ENCODE results near the gene C2orf78.
"Not testable (repeated sequence)": the region's sequence is repeated elsewhere in the genome, so short reads cannot be mapped to it uniquely, and the experiment has no call there.

The C2orf78 gene

GRCh38 chr2:73783883-73784282 is at the start of gene C2orf78:
Gene C2orf78 (plus strand): TSS chr2:73784183. CDS start chr2:73784310, 127 bp downstream.
- DNase-seq = not testable (repeated sequence)

DNA sequence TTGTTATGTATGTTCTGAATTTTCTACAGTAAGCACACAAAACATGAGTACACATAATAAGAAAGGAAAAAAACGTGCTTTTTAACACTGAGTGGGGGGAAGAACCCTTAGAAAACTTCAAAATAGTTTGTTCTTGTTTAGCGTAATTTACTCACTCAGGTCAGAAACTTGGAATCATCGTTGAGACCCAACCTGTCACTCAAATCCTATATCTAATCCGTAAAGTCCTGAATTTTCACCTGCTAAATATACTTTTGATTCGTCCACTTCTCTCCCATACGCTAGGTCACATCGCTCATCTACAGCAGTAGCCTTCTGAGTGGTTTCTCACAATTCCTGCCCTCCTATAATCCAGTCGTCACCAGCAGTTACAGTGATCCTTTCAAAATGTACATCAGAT is 47.6 kb upstream of the C2orf78 start:
- no peak for DNase-seq

- peak; percentile 93 for DNase-seq
Observed at GRCh38 chr2:73736855-73737779, 46.9 kb upstream of the C2orf78 start, which contains the start of gene TPRKB. Gene TPRKB (minus strand): TSS chr2:73737345. CDS start chr2:73734569, 2,776 bp downstream.

DNA sequence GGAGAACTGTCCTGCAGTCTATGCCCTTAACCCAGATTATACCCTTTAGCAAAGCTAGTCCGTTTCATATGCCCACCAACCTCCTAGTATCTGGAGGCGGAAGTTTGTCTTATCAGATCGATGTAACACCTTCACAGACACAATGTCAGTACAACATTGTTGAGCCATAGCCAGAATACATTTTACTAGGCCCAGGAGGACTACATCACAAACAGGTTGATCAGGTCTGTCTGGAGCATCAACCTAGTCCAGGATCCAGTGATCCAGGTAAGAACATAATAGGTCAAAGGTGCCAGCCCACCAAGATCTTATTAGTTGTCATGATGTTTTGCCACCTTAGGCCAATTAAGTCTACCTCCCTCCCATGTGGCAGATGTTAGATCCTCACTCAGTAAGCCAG is 44.9 kb upstream of the C2orf78 start:
- no peak for DNase-seq

DNA sequence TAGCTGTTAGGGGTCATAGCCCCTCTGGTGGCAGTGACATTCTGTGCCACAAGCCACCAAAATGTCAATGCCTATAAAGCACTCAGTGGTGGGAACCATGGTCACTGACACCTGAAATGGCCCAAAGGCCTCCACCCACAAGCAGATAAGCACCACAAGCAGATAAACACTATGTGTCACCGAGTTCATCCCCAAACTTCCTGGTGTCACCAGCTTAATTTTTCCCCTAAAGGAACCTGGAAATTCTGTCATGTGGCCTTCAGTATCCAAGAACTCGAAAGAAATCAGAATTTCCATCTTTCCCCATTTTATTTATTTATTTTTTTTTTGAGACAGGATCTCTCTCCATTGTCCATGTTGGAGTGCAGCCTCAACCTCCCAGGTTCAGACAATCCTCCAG is 43.2 kb upstream of the C2orf78 start:
- DNase-seq = no peak

GRCh38 chr2:73746015-73746876 is 37.7 kb upstream of the C2orf78 start:
- DNase-seq = no peak

DNA sequence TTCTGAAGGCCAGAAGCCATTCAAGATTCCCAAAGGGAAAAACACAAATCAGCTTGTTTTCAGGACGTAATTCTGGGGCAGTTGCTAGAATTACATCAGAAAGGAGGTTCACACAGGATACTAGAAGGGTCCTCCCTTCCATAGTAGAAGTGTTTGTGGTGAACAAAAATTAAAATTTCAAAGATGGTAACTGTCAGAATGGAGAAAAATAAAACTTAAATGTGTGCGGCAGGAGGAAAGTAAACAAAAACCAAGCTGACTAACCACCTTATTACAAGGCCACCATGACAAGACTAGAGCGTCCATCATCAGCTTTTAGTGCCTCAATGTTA is 37.1 kb upstream of the C2orf78 start:
- DNase-seq = no peak

DNA sequence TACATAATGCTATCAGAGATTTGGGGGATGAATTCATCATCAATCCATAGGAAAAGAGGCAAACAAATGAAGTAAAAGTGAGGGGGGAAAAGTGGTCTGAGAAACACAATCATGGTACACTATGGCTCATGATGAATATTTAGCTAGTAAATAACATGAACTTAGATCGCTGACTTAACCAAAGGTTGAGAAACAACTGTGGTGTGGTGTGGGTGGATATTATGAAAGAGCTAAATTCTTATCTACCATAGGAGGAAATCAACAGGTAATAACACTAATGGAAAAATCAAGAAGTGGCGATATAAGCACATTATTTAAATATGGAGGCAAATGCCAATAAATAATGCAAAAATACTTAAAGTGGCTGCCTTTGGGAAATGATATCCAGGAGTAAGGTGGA is 34.7 kb upstream of the C2orf78 start:
- DNase-seq = no peak

DNA sequence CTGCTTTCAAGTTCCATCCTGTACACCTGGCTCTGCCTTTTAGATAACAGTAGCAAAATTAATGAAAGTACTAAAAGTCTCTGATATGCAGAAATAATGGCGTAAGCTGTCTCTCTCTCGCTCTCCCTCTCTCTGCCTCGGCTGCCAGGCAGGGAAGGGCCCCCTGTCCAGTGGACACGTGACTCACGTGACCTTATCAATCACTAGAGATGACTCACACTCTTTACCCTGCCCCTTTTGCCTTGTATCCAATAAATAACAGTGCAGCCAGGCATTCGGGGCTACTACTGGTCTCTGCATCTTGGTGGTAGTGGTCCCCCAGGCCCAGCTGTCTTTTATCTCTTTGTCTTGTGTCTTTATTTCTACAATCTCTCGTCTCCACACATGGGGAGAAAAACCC is 29.7 kb upstream of the C2orf78 start:
- not testable (repeated sequence) for DNase-seq

DNA sequence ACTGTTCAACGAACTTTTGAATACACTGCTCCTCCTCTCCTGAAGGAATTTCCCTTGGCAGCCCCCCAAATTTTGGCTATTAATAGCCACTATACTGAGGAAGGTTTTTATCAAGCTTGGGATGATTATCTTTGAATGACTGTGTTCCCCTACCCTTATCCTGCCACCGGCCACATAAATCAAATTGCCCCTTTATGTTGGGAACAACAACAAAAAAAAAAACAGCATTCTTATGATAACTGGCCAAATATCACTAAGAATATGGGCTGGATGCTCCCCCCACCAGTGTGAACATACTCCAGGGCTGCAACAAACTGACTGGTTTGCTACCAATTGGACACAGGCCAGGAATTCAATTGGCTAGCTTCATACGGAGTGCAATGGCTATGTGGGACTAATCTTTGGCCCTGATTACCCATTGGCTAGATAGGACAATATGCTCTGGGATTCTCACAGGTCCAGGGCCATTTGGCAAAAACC is 24.7 kb upstream of the C2orf78 start:
- DNase-seq = no peak

DNA sequence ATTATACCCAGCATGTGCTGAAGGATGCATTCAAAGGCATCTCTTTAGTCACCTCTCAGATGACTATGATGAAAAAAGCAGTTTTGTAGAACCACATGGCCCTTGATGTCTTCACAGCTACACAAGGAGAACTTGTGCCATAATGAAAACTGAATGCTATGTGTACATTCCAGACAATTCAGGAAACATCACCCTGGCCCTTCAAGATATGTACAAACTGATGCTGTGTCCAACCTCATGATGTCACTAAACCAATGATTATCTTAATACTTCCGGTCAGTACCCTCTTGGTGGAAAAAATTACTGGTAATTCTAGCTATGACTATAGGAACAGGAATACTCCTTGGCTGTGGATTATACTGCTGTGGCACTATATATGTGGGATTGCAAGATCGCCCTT is 24.1 kb upstream of the C2orf78 start:
- DNase-seq = no peak

- DNase-seq = no peak
Observed at GRCh38 chr2:73762571-73762970, 21.4 kb upstream of the C2orf78 start.

DNA sequence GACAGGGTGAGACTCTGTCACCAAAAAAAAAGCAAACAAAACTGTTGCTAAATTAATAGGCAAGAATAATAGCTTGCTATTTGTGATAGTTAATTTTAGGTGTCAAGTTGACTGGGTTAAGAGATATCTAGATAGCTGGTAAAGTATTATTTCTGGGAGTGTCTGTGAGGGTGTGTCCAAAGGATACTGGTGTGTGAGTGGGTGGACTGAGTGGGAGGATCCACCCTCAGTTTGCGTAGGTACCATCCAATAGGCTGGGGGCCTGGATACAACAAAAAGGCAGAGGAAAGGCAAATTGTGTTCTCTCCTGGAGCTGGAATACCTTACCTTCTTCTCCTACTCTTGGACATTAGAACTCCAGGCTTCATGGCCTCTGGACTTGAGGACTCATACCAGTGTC is 19.0 kb upstream of the C2orf78 start:
- DNase-seq = no peak

GRCh38 chr2:73766349-73766748 is 17.6 kb upstream of the C2orf78 start:
- DNase-seq = no peak

- DNase-seq = no peak
Observed at GRCh38 chr2:73766994-73767393, 17.0 kb upstream of the C2orf78 start.

DNA sequence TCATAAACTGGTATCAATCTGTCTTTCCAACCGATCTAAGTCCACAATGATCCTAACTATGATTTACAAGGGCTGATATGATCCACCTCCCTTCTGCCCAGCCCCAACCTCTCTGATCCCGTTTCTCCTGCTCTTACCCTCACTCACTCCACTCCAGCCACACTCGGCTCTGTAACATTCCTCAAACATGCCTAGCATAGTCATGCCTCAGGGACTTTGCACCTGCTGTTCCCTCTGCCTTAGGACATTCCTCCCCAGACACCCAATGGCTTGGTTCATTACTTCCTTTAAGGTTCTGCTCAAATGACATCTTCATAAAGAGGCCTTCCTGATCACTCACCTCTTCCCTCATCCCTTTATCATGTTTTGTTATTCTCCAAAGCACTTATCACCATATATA is 13.3 kb upstream of the C2orf78 start:
- no peak for DNase-seq

- DNase-seq = no peak
Observed at GRCh38 chr2:73772819-73773218, 11.2 kb upstream of the C2orf78 start.

DNA sequence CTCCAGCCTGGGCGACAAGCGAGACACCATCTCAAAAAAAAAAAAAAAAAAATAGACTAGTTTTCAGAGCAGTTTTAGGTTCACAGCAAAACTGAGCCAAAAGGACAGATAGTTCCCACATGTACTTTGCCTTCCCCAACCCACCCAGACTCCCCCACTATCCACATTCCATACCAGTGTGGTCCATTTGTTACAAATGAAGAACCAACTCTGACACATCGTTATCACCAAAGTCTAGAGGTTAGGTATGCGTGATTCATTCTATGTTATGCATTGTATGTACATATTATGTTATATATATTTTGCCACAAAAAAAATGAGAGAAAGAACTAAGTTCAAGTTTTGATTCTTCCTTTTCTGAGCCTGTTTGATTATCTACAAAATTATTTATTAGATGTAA is 7.6 kb upstream of the C2orf78 start:
- no peak for DNase-seq

DNA sequence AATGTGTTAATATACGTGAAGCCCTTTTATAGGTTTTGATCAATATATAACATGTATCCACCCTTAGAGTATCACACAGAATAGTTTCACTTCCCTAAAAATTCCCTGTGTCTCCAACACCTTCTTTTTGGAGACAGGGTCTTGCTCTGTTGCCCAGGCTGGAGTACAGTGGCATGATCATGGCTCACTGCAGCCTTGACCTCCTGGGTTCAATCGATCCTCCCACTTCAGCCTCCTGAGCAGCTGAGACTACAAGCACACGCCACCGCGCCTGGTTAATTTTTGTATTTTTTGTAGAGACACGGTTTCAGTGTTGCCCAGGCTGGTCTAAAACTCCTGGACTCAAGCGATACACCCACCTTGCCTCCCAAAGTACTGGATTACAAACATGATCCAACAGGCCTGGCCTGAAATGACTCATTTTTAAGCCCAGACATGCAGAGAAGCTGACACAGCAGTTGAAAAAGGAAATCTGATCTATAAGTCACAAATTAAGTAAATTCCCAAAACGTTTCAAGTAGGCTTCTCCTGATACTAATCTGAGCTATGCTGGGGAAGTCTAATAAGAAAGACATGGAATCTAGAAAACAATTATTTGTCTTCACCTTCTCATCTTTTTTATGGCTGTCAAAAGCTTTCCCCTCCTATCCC is 7.0 kb upstream of the C2orf78 start:
- DNase-seq = no peak

DNA sequence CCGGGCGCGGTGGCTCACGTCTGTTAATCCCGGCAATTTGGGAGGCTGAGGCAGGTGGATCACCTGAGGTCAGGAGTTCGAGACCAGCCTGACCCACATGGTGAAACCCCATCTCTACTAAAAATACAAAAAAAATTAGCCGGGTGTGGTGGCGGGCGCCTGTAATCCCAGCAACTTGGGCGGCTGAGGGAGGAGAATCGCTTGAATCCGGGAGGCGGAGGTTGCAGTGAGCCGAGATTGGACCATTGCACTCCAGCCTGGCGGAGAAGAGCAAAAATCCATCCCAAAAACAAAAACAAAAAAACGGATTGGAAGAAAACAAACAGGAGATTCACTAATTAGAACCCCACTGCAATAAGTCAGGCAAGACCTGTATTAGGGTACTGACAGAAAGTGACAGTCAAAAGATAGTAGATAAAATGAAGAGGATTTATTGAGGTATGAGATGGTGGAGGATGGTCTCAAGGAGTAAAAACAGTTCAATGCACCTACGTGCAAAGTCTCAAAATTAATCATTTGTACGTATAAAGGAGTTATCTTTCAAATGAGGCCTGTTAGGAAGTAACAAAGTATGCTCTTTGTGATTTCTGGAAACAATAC is 5.0 kb upstream of the C2orf78 start:
- DNase-seq = not testable (repeated sequence)

- DNase-seq = peak; percentile 86
Observed at GRCh38 chr2:73779467-73780236, 4.3 kb upstream of the C2orf78 start, which contains the start of gene DUSP11. Gene DUSP11 (minus strand): TSS chr2:73780103. CDS start chr2:73779974, 129 bp downstream.

DNA sequence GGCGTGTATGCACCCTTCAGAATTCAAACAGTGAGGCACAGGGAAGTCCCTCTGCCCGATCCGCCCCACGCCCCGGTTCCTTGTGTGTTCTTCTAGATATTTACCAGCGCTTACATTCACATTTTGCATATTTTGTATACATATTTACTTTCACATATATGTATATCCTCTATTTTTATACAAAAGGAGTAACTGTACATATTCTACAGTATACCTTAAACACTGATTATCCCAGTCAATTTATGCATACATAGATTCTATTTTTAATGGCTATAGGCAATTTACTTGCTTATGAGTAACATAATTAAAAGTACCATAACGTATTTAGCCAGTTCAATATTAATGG is 3.8 kb upstream of the C2orf78 start:
- no peak for DNase-seq
